HG03439 (cell line): ENCODE data around the gene ZFP30.
"Not testable (repeated sequence)": the region's sequence is repeated elsewhere in the genome, so short reads cannot be mapped to it uniquely, and the experiment has no call there.

ENCODE experiments used
- ATAC-seq: cut with Tn5 transposase; IDR thresholded peaks from one replicate; pipeline ENCODE4 v1.9.1; 2021; ENCODE audit warnings: mild to moderate bottlenecking, moderate library complexity; ENCODE audit not compliant: unreplicated experiment

The ZFP30 gene

DNA sequence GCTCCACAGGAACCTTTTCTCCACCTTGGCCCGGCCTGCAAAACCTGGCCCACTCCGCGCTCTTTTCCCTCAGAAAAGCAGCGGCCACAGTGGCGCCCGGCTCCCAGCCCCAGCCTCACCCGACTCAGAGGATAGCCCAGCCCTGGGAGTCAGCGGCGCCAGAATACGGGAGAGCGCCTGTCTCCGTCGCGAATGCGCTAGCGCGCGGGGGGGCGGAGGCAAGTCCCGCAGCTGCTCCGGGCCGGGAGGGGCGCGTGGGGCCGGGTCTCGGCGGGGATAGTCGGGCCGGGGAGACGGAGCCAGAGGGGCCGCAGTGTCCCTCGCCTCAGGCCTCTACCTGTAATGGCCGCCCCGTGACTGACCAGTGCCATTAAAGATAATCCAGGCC lies at the start of gene ZFP30:
TSS of gene ZFP30 (minus strand) at position 165 of the 388 bp plus-strand sequence. CDS start 7,643 bp downstream, outside the sequence.
- ATAC-seq: peak; percentile 63

DNA sequence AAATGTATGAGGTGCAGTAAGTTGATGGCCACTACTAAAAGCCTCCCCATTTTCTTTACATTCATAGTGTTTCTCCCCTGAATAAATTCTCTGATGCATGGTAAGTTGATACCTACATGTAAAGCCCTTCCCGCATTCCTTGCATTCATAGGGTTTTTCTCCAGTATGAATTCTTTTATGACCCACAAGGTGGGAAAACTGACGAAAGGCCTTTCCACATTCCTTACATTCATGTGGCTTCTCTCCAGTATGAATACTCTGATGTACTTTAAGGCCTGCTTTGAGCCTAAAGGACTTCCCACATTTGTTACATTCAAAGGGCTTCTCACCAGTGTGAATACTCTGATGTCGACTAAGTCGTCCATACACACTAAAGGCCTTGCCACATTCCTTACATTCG lies 43.8 kb upstream of the ZFP30 start:
- ATAC-seq: no peak

DNA sequence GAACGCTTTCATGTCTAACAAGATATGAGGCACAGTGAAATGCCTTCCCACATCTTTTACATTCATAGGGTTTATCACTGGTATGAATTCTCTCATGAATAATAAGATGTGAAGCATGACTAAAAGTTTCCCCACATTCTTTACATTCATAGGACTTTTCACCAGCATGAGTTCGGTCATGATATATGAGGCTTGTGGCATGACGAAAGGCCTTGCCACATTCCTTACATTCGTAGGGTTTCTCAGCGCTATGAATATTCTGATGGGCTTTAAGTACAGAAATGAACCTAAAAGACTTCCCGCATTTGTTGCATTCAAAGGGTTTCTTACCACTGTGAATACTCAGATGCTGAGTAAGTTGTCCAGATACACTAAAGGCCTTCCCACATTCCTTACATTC lies 43.0 kb upstream of the ZFP30 start:
- ATAC-seq: no peak

DNA sequence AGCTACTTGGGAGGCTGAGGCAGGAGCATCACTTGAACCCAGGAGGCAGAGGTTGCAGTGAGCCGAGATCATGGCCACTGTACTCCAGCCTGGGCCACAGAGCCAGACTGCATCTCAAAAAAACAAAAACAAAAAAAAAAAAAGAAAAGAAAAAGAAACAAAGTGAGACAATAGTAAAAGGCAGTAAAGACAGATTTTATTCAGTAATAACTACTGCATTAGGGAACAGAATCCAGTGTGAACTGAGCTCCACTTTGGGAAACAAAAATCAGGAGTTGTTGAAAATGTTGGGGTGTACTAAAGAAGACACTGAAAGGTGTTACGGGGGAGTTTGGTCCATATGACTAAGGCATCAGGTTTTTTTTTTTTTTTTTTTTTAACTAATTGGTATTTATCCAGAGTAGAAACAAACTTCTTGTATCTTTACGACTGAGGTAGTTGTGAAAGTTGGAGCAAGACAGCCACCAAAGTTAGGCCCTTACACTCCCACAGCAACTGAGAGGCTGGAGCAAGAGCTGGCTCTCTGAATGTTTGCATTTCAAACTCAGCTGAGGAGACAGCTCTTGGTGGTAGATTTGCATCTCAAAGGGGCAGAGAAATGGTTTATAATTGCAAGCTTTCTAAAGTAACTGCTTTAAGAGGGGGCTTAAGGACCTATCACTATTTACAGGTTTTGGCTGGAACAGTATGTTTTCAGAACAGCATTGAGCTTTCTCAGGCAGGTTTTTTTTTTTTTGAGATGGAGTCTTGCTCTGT lies 40.1 kb upstream of the ZFP30 start:
- ATAC-seq: no peak

DNA sequence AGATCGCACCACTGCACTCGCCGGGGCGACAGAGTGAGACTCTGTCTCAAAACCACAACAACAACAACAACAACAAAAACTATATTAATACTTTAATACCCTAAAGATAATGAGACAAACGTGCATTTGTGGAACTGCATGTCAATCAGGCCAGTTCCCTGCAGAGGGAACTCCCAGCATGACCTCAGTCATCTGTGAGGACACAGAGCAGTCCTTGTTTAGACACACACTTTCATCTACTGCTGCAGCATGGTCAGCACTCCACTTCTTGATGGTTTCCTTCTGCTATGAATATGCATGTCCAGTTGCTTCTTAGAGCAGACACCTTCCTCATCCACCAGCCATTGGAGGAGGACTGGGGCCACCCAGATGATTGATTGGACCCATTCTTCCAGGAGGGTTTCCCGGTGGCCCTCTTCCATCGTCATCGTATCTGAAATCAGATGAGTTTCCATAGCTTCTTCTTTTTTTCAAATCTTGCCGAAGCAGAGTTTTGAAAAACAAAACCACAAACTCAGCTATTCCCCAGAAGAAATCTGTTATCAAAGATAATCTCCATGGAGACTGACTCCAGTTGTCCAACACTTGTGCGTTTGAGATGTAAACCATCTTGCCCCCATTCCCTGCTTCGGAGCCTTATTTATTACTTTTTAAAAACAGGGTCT lies 37.8 kb upstream of the ZFP30 start:
- ATAC-seq: no peak

DNA sequence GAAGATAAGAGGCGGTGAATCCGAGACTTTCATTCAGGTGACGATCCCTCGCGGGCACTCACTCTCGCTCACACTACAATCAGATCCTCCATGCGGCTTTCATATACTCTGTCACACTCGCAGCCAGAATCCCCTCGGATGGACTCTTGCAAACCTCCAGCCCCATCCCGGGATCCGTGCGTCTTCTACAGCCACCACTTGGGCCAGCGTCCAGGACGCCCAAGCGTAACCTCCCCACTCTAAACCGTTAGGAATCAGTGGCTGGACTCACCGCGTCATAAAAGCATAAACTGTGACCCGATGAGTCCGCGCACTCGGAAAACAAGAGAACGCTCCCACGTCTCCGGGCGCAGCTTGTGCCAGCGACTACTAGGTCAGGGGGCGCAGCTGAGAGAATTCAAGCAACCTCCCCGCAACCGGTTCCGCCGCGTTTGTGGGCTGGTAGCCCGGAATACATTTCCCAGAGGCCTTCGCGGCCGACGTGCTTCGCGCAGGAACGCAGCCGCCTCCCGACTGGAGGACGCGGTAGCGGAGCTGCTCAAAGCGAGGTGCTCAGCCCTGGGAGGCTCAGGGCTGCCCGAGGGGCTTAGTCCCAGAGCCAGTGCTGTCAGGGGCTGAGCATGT lies 36.7 kb upstream of the ZFP30 start:
- ATAC-seq: no peak

DNA sequence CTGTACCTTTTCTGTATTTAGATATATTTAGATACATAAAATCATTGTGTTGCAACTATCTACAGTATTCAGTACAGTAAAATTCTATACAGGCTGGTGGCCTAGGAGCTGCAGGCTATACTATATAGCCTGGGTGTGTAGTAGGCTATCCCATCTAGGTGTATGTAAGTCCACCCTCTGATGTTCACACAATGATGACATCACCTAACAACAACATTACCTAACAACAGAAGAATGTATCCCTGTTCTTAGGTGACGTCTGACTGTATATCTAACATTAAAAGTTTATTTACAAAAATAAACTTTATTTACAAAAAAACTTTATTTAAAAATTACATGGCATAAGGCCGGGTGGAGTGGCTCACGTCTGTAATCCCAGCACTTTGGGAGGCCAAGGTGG lies 28.3 kb upstream of the ZFP30 start:
- ATAC-seq: no peak

DNA sequence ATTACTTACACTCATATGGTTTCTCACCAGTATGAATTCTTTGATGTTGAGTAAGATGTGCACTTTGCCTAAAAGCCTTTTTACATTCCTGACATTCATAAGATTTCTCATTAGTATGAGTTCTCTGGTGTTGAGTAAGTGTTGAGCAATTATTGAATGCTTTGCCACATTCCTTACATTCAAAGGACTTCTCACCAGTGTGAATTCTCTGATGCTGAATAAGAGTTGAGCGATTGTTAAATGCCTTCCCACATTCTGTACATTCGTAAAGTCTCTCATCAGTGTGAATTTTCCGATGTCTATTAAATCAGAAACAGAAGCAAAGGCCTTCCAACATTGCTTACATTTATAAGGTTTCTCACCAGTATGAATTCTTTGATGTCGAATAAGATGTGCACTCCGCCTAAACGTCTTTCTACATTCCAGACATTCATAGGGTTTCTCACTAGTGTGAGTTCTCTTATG lies 14.2 kb upstream of the ZFP30 start:
- ATAC-seq: no peak

DNA sequence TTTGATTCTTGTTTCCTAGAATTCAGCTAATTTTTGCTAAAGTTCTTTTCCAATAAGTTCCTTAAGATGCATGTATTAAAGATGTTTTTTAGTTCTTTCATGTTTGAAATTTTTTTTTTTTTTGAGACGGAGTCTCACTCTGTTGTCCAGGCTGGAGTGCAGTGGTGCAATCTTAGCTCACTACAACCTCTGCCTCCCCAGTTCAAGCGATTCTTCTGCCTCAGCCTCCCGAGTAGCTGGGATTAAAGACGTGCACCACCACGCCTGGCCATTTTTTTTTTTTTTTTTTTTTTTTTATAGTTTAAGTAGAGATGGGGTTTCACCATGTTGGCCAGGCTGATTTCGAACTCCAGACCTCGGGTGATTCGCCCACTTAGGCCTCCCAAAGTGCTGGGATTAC lies 1.9 kb upstream of the ZFP30 start:
- ATAC-seq: not testable (repeated sequence)

DNA sequence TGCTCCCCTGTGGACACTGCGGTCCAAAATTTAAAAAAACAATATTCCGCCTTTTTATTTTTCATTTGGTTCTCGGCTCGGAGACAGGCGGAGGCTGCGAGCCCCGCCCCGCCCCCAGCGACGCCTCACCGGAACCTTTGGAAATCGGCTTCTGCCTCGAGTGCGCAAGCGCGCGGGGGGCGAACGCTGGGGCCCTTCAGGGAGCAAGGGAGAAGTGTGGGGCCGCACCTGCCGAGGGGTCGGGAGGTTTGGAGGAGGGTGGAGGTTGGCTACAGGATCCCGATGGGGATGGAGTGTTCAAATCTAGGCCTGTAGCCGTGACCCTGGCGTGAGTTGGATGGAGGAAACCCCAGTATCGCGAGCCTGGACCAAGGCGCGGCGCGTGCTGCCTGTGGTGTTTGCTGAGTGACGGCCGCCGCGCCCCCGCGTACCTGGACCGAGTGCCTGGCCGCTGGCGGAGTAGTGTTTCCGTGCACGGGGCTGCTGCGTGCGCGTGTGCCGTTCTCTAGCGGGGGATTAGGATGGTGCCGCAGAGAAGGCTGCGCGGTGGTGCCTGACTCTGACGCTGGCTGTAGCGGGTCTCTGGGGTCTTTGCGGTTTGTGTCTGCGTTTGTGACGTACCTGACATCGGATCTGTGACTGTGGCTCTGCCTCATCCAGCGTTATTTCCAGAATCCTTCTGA lies 565 bp upstream of the ZFP30 start:
- peak; percentile 52 for ATAC-seq

DNA sequence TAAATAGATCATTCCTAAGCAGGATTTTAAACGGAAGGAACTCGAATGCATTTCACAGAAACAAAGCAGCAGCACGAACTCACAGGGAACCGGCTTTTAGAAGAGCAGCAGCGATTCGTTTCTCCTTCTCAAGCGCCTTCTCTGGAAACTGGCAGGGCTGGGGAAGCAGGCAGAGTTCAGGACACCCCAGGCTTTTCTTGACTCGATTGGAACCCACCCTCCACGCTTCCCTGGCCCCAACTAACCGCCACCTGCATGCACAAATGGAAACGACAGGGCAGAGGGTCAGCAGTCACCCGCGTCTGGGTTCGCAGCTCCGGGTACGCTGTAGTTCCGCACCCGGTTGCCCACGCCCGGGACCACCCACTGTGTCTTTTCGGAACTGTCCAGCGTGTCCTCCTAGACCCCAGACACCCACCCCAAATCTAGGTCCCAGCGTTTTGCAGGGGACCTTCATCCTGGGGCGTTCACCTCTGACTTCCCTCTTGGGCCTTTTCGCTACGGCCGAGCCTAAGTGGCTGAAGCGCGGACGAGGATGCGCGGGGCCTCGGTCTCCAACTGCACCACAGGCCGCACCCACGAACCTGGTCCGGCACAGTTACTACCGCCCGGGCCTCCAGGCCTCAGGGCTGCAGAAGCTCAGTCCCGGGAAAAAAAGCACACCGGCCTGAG lies 500 bp downstream of the ZFP30 start:
- ATAC-seq: peak; percentile 44

DNA sequence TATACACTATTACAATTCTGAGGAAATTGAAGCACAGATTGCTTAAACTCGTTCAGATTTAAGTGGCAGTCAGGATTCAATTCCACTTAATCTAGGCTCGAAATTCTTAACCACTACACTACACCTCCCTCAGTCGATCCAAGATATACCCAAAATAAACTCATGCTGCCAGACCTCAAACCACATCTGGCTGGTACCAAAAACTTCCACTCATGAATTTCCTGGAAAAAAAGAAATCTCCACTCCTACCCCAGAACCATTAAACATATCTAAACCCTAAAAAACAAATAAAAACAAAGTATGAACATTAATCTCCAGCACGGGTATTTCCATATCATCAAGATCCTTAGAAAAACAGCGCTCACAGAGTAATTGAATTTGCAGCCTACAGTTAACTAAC lies 1.1 kb downstream of the ZFP30 start:
- no peak for ATAC-seq

DNA sequence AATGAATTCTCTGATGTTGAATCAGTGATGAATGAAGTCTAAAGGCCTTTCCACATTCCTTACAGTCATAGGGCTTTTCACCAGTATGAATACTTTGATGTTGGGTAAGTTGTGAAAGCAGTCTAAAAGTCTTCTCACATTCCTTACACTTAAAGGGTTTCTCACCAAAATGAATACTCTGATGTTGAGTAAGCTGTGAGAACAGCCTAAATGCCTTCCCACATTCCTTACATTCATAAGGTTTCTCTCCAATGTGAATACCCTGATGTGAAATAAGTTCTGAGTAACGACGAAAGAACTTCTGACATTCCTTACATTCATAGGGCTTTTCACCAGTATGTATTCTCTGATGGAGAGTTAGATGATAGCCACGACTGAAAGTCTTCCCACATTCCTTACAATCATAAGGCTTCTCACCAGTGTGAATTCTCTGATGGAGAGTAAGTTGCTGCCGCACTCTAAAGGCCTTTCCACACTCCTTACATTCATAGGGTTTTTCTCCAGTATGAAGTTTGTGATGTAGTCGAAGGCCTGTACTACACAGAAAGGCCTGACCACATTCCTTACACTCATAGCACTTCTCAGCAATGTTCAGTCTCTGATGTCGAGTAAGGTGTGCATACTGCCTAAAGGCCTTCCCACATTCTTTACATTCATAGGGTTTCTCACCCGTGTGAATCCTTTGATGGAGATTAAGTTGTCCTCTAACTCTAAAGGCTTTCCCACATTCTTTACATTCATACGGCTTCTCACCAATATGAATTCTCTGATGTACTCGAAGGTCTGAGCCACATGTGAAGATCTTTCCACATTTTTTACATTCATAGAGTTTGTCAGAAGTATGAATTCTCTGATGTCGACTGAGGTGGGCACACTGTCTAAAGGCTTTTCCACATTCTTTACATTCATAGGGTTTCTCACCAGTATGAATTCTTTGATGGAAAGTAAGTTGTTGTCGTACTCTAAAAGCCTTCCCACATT lies 19.9 kb downstream of the ZFP30 start:
- no peak for ATAC-seq

DNA sequence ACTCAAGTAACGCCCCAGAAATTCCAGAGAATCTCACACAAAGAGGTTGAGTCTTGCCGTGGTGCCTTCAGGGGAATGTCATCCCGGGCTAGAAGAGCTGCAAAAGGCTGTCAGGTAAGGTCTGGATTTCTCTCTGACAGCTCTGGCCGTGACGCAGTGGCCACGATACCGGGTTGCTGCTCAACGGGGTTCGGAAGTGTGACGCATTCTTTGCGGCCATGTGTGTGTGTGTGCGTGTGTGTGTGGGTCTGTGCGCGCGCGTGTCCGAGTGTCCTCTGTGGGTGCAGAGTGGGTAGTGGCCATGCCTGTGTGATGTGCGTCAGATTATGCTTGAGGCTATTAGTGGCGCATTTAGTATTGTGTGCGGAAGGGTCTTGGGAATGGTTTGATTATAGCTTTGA lies 60.3 kb downstream of the ZFP30 start:
- ATAC-seq: peak; percentile 27

DNA sequence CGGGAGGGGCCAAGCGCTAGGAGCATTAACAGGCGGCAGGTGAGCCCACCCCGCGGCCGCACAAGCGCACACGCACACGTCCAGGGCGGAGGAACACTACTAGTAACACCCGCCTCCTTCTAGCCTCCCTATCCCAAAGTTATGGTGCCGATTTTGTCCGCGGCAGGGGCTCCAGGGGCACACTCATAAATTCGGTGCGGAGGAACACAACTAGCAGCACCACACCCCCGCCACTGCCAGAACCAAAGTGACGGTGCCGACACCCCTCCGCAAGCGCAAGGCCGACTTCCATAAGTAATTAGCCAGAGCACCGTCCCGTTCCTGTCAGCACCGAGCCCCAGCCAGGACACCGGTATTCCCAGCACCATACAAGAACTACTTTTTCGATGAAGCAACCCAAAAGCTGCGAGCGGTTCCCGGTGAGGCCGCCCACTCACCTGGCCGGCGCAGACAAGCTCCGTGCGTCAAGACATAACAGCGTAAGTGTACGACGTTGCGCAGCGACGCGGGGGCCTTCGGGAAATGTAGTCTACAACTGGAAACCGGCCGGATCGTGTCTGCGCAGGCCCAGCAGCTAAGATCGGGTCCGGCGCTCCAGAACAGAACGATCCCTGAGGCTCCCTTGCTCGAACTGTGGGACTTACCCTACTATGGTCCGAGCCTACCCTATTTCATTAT lies 60.8 kb downstream of the ZFP30 start, which contains the start of the genes ZNF540 and ZNF571:
TSS of gene ZNF540 (plus strand) at position 573 of the 678 bp plus-strand sequence. CDS start 3,572 bp downstream, outside the sequence.
TSS of gene ZNF571 (minus strand) at position 489 of the 678 bp plus-strand sequence. CDS start 8,116 bp downstream, outside the sequence.
- ATAC-seq: peak; percentile 98

DNA sequence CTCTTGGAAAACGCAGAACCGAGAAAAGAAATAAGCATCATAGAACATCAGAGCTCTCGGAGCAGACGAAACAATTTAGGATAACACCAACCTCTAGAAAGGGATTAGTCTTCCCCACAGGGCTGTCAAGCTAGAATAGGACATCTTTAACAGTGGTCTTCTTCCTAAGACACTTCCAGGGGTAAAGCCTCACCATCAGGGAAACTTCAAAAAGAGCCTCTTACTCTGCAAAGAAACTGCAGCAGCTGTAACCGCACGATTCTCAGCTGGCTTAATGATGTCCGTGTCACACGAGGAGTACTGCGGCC lies 61.3 kb downstream of the ZFP30 start:
- peak; percentile 35 for ATAC-seq

DNA sequence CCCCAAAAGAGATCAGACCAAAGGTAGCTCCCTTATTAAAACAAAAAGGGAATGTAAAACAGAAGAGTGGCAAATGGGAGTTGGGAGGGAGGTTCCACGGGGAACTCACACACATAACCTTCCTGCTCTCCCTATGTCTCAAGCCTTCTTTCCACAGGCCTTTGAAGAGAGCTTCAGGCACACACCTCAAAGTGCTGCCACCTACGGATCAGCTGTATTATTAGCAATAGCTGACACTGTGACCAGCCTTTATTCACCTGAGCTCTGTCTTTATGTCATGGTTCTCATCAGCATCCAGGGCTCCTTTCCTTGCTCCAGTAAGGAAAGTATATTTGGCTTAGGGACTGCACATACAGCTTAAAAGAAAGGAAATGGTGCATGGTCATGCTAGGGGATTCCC lies 71.9 kb downstream of the ZFP30 start:
- no peak for ATAC-seq

DNA sequence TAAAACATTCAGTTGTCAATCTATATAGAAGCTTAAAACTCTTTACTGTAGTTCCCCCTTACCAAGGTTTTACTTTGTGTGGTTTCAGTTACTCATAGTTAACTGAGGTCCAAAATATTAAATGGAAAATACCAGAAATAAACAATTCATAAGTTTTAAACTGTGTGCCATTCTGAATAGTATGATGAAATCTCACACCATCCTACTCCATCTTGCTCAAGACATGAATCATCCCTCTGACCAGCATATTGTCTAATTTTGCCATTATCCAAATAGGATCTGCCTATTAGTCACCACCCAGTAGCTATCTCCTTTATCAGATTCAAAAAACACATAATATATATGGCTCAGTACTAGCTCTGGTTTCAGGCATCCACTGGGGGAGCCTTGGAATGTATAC lies 83.1 kb downstream of the ZFP30 start:
- no peak for ATAC-seq

DNA sequence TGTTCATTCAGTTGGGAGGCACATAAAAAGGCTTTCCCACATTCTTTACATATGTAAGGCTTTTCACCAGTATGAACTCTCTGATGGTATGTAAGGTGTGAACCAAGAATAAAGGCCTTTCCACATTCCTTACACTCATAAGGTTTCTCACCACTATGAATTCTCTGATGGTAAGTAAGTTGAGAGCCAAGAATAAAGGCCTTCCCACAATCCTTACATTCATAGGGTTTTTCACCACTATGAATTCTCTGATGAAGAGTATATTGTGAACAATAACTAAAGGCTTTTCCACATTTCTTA lies 89.9 kb downstream of the ZFP30 start:
- ATAC-seq: no peak
